Stimulated activated CD4-positive, alpha-beta T cell treated with anti-CD3 and anti-CD28 coated beads, Interleukin-2, amount 100 ng/mL, for 24 hours (primary cell): ENCODE results near the gene ZNF148.
A peak's percentile ranks its signal among the peaks of the same experiment; 100 is the strongest.

ENCODE experiments used
- DNase-seq, 2 donors: peaks; one replicate each; pipeline ENCODE4 v3.0.0-alpha.2; 2020

The ZNF148 gene

DNA sequence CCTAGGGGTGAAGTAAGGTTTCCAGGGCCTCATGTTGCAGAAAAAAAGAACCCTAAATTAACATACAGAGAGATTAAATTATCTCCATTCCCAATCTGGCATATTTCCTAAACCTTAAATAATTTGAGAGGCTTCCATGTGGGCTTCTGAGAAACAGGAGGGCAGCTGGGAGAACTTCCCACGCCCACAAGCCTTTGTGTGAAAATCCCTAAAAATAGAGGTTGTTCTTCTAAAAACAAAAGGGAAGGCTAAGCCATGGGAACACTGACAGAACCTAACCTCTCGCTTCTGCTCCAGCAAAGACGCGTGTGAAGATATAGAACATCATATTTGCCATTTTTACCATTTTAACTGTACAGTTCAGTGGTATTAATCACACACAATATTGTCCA, 161.8 kb downstream of the ZNF148 start:
- DNase-seq: no peak

- DNase-seq: peak in 1 of 2 donors; percentile 17
Measured at GRCh38 chr3:125212509-125213363, 162.4 kb downstream of the ZNF148 start, which contains the start of gene SLC12A8. Gene SLC12A8, minus strand, starts transcription at chr3:125212748. Its CDS starts 1,399 bp downstream, at chr3:125211349.

DNA sequence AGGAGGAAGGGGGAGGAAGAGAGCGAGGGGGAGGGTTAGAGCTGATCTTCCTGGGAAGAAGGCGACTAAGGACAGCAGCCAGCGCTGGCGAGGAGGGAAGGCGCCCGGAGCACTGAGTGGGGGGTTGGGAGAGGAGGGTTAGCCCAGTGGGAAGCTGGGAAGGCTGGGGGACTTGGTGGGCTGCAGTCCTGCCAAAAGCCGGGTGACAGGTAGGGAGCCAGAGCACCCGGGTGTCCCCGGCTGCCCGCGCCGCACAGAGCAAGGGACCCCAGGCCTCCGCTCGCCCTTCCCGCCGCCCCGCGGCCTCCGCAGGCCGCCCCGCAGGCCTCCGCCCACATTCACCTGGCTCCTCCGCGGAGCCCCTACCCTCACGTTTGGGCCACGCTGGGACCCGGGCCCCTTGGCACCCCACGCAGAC, 163.0 kb downstream of the ZNF148 start:
- peak in 1 of 2 donors; percentile 8 for DNase-seq

- no peak for DNase-seq
Measured at GRCh38 chr3:125211523-125212090, 163.5 kb downstream of the ZNF148 start.

DNA sequence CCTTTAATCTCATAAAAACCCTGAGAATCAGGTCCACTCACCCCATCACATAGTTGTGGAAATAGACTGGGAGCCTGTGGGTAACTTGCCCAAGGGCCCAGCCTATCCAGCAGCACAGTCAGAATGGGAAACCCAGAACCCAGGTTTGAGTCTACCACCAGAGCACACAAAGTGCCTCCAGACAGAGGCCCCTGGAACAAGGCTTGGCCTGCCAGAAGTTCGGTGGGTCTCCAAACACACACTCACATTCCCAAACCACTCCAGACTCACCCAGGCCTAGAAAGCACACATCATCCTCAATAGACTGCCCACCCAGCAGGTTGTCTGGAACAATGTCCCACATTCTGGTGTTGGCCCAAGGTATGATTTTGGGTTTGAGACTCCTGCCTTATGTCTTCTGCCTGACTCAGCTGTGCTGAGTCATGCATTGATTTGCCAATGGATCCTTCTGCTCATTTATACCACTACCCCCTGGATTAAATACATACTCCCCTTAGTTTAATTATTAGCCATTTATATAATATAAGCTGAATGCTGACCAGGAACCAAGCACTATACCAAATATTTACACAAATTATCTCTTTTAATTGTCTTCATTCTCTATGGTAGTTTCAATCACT, 167.1 kb downstream of the ZNF148 start:
- DNase-seq: no peak

GRCh38 chr3:125207507-125207906, 167.6 kb downstream of the ZNF148 start:
- DNase-seq: no peak

DNA sequence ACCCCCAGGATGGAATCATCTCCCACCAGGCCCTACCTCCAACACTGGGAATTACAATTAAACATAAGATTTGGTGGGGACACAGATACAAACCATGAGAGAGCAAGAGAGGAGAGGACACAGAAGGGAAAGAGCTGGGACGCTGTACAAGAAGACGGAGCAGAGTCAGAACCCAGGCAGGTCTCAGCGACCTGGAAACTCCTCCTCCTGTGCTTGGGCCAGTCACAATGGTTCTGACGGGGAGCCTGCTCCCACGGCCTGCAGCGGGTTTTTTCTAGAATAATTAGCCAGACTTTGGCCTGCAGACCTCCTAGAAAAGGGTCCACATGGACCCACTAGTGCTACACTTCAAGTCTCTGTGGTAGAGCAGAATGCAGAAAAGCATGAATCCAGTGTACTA, 168.2 kb downstream of the ZNF148 start:
- no peak for DNase-seq

DNA sequence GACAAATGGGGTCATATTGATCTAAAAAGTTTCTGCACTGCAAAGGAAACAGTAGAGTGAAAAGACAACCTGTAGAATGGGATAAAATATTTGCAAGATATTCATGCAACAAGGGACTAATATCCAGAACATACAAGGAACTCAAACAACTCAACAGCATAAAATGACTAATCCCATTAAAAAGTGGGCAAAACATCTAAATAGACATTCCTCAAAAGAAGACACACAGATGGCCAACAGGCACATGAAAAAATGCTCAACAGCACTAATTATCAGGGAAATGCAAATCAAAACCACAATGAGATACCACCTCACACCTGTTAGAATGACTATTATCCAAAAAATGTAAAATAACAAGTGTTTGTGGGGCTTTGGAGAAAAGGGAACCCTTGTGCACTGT, 171.4 kb downstream of the ZNF148 start:
- no peak for DNase-seq

DNA sequence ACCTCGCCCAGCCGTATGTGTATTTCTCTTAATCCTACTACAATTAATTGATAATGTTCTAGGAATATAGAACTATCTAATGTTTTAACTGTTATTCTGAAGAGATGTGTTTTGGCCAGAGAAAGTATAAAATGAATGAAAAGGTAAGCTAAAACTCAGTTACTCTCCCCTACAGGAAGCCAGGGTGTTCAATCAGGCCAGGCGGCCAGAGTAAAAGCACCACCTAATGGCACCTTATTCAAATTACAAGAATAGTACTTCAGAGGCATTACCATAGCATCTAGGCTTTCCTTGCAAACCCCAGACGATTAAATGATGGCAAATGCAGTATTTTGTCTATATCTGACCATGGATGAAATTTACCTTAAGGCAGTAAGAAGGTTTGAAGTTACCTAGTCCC, 172.9 kb downstream of the ZNF148 start:
- no peak for DNase-seq

- no peak for DNase-seq
Measured at GRCh38 chr3:125200731-125201139, 174.4 kb downstream of the ZNF148 start.

GRCh38 chr3:125194849-125195601, 180.1 kb downstream of the ZNF148 start:
- DNase-seq: no peak

- no peak for DNase-seq
Measured at GRCh38 chr3:125194061-125194848, 180.9 kb downstream of the ZNF148 start.

DNA sequence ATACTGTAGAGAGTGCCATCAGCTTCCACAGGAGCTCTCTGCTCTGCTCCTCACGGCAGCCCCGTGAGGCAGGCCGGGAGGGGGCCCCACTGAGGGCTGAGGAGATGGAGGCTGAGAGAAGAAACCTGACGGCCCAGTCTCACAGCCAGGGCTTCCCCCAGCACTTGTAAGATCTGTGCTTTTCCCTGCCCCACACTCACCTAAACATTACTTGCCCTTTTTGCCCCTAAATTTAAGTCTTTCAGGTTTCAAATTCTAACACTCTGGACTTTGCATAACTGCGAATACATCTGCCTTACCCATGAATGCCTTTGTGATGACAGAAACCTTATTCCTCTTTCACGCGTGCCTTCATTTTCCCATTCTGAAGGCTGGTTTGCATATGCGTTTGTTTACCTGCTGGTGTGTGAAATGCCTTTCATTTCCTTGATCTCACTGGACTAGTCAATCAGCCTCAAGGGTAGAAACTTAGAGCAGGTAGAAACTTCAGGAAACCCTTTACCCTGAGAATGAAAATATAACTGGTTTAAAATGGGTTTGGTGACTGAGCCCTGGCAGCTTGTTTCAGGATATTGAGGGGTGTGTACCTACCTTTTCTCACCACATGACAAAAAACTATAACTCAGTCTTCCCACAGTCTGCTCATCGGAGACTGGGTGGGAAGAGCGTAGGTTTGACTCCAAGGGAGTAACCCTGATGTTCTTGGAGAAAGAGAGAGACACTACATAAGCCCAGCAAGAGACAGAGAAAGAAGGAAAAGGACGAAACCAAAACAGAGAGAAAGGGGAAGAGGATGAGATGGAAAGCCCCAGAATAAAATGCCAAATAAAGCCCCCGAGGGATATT, 182.7 kb downstream of the ZNF148 start:
- DNase-seq: no peak

DNA sequence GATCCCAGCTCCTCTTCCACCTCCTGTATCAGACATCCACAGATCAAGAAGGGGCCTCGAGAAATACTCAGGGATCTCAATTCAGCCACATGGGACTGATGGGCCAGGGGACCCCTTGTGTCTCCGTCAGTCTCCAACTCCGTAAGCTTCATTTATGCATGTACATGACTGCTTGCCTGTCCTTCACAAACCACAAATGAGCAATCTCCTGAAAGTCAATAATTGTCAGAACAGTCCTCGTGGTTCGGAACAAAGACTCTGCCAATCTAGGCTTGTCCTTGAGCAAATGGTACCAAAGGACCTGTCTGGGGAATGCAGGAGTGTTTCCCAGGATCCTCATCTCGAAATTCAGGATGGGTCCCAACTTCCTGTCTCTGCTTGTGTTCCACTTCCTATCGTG, 183.4 kb downstream of the ZNF148 start:
- no peak for DNase-seq

DNA sequence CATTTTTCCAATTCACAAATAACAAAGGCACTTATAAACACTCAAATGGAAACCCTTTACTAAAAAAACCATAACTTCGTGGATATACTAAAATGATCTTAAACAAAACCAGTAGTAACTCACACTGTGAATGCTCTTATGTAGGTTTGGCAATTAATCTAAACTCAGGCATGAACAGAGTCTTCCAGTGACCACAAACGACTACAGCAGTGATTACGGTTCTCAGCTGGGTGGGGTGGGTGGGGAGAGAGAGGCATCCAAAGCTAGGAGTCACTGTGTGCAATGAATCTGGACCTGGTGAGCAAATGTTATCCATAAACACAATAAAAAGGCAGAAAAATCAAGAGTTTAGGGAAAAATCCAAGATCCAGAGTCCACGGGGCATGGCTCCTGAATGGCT, 183.9 kb downstream of the ZNF148 start:
- no peak for DNase-seq

GRCh38 chr3:125190786-125191185, 184.3 kb downstream of the ZNF148 start:
- DNase-seq: no peak

- DNase-seq: no peak
Measured at GRCh38 chr3:125189378-125190165, 185.6 kb downstream of the ZNF148 start.

DNA sequence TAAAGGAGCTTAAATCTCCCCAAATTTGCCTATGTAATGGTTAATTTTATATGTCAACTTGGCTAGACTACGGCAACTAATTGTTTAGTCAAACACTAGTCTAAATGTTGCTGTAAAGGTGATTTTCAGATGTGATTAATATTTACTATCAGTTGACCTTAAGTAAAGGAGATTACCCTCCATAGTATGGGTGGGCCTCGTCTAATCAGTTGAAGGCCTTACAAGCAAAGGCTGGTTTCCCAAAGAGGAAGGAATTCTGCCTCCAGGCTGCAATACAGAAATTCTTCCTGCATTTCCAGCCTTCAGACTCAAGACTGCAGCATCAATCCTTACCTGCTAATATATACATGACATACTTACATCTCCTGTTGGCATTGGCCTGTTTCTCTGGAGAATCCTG, 186.2 kb downstream of the ZNF148 start:
- DNase-seq: no peak

DNA sequence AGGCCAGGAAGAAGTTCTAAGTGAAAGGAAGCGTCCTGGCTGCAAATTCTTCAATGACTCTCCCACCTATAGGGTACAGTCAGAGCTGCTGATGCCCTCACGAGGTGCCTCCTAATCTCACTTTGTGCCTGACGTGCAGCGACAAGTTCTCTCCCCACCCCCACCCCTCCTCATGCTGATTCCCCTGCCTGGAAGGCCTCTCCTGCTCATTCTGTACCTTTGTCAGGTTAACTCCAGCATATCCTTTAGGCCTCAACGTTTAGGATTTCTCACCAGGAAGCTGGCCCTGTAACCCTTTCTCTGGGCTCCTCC, 187.6 kb downstream of the ZNF148 start:
- DNase-seq: no peak

GRCh38 chr3:125186800-125187598, 188.1 kb downstream of the ZNF148 start:
- DNase-seq: no peak
